Activated CD4-positive, alpha-beta T cell treated with anti-CD3 and anti-CD28 coated beads, Interleukin-2, amount 10 ng/mL, durations not matched to agents 24 days and 14 days (primary cell): Measurements from ENCODE around the gene CMKLR1. TPM values are rescaled to one million over a fixed set of nuclear protein-coding genes. Genes with fewer than 3 reads are reported as not detected.

Source experiments
- DNase-seq: peaks from one replicate; pipeline ENCODE4 v3.0.0; 2022
- H3K27ac Mint-ChIP-seq: one replicate; pipeline ENCODE4 v1.8.0; 2022; ENCODE audit warnings: mild to moderate bottlenecking, mixed read lengths
- H3K27me3 Mint-ChIP-seq: one replicate; pipeline ENCODE4 v1.8.0; 2022; ENCODE audit warnings: mixed read lengths
- H3K36me3 Mint-ChIP-seq: one replicate; pipeline ENCODE4 v1.8.0; 2022; ENCODE audit warnings: low read depth, mild to moderate bottlenecking, mixed read lengths
- H3K4me1 Mint-ChIP-seq: one replicate; pipeline ENCODE4 v1.8.0; 2021; ENCODE audit warnings: mixed read lengths
- H3K4me3 Mint-ChIP-seq: one replicate; pipeline ENCODE4 v1.8.0; 2022; ENCODE audit warnings: mild to moderate bottlenecking, moderate library complexity, mixed read lengths
- H3K9me3 Mint-ChIP-seq: one replicate; pipeline ENCODE4 v1.8.0; 2021; ENCODE audit warnings: mixed read lengths
- intact Hi-C: fragments of 100-400 bp; cut with micrococcal nuclease; formaldehyde crosslinking; loops from one replicate; pipeline ENCODE4 v1.15.1; 2023
- total RNA-seq: library from RNA; stranded (reverse); gene quantifications from 2 replicates; pipeline ENCODE4 v1.2.3, GENCODE V29; 2022

The CMKLR1 gene
- total RNA-seq, 1 donor from 2014 or later = not detected

GRCh38 chr12:108254030-108254429 lies 85.1 kb downstream of the CMKLR1 start:
- H3K27ac Mint-ChIP-seq = no peak overlapping the region

GRCh38 chr12:108253540-108253939 lies 85.6 kb downstream of the CMKLR1 start:
- intact Hi-C loops = no loop called here
- no peak for DNase-seq
- Mint-ChIP-seq H3K4me3 (no peak overlapping the region), H3K27me3 (peaks cover 5% of the 10 kb centered on the region), H3K9me3 (no peaks in the 10 kb centered on the region), H3K27ac (no peak overlapping the region), H3K36me3 (no peaks in the 10 kb centered on the region), H3K4me1 (no peaks in the 10 kb centered on the region)

More at GRCh38 chr12:108254030-108254429, 85.1 kb downstream of the CMKLR1 start:
- Mint-ChIP-seq H3K4me1 (no peaks in the 10 kb centered on the region), H3K36me3 (no peaks in the 10 kb centered on the region), H3K4me3 (no peak overlapping the region), H3K9me3 (no peaks in the 10 kb centered on the region), H3K27me3 (peaks cover 5% of the 10 kb centered on the region)
- intact Hi-C loops = no loop called here
- DNase-seq = no peak

GRCh38 chr12:108252523-108252922 lies 86.6 kb downstream of the CMKLR1 start:
- peaks cover 5% of the 10 kb centered on the region for H3K27me3 Mint-ChIP-seq
- DNase-seq = no peak
- intact Hi-C loops = no loop called here
- H3K4me3 Mint-ChIP-seq = no peak overlapping the region
- no peaks in the 10 kb centered on the region for H3K4me1 Mint-ChIP-seq
- H3K27ac Mint-ChIP-seq = no peak overlapping the region
- no peaks in the 10 kb centered on the region for H3K36me3 Mint-ChIP-seq
- H3K9me3 Mint-ChIP-seq = no peaks in the 10 kb centered on the region

GRCh38 chr12:108248011-108248410 lies 91.1 kb downstream of the CMKLR1 start:
- Mint-ChIP-seq H3K27me3 (no peaks in the 10 kb centered on the region), H3K4me1 (no peaks in the 10 kb centered on the region), H3K9me3 (no peaks in the 10 kb centered on the region), H3K4me3 (no peak overlapping the region), H3K27ac (no peak overlapping the region), H3K36me3 (no peaks in the 10 kb centered on the region)
- intact Hi-C loops = no loop called here
- DNase-seq = no peak

GRCh38 chr12:108247130-108247529 lies 92.0 kb downstream of the CMKLR1 start:
- Mint-ChIP-seq H3K36me3 (no peaks in the 10 kb centered on the region), H3K4me1 (no peaks in the 10 kb centered on the region), H3K9me3 (no peaks in the 10 kb centered on the region), H3K27ac (no peak overlapping the region), H3K4me3 (no peak overlapping the region), H3K27me3 (no peaks in the 10 kb centered on the region)
- DNase-seq = no peak
- intact Hi-C loops = no loop called here

- H3K27me3 Mint-ChIP-seq = no peaks in the 10 kb centered on the region
- H3K4me1 Mint-ChIP-seq = no peaks in the 10 kb centered on the region
- H3K27ac Mint-ChIP-seq = no peak overlapping the region
- DNase-seq = no peak
- H3K9me3 Mint-ChIP-seq = no peaks in the 10 kb centered on the region
- H3K4me3 Mint-ChIP-seq = no peak overlapping the region
- no peaks in the 10 kb centered on the region for H3K36me3 Mint-ChIP-seq
- intact Hi-C loops = no loop called here
These were observed 97.0 kb downstream of the CMKLR1 start for GRCh38 chr12:108241986-108242703.

GRCh38 chr12:108240928-108241327 lies 98.2 kb downstream of the CMKLR1 start:
- Mint-ChIP-seq H3K27me3 (no peaks in the 10 kb centered on the region), H3K27ac (no peak overlapping the region), H3K36me3 (no peaks in the 10 kb centered on the region), H3K4me3 (no peak overlapping the region), H3K9me3 (no peaks in the 10 kb centered on the region), H3K4me1 (no peaks in the 10 kb centered on the region)
- no peak for DNase-seq
- intact Hi-C loops = no loop called here

GRCh38 chr12:108240027-108240785 lies 98.9 kb downstream of the CMKLR1 start:
- intact Hi-C loops = no loop called here
- H3K4me1 Mint-ChIP-seq = no peaks in the 10 kb centered on the region
- no peak for DNase-seq
- H3K27me3 Mint-ChIP-seq = no peaks in the 10 kb centered on the region
- H3K36me3 Mint-ChIP-seq = no peaks in the 10 kb centered on the region
- no peaks in the 10 kb centered on the region for H3K9me3 Mint-ChIP-seq
- H3K27ac Mint-ChIP-seq = no peak overlapping the region
- no peak overlapping the region for H3K4me3 Mint-ChIP-seq

GRCh38 chr12:108239378-108239777 lies 99.7 kb downstream of the CMKLR1 start:
- Mint-ChIP-seq H3K36me3 (no peaks in the 10 kb centered on the region), H3K27ac (no peak overlapping the region), H3K9me3 (no peaks in the 10 kb centered on the region), H3K4me1 (no peaks in the 10 kb centered on the region), H3K4me3 (no peak overlapping the region), H3K27me3 (no peaks in the 10 kb centered on the region)
- no peak for DNase-seq
- intact Hi-C loops = no loop called here

GRCh38 chr12:108238474-108238873 lies 100.6 kb downstream of the CMKLR1 start:
- DNase-seq = no peak
- Mint-ChIP-seq H3K27me3 (no peaks in the 10 kb centered on the region), H3K4me1 (no peaks in the 10 kb centered on the region), H3K4me3 (no peak overlapping the region), H3K36me3 (no peaks in the 10 kb centered on the region), H3K27ac (no peak overlapping the region), H3K9me3 (no peaks in the 10 kb centered on the region)
- intact Hi-C loops = no loop called here

Other genes with a start within 250 kb of the CMKLR1 start
- not detected in 2 replicates for gene WSCD2, start 210.0 kb downstream of the CMKLR1 start, total RNA-seq
- gene FICD, start 176.0 kb upstream of the CMKLR1 start, total RNA-seq = 5.9 and 6.6 TPM in 2 replicates
- 89.1 and 90.5 TPM in 2 replicates for gene SART3, start 221.9 kb upstream of the CMKLR1 start, total RNA-seq
- 61.5 and 66.1 TPM in 2 replicates for gene ISCU, start 223.3 kb upstream of the CMKLR1 start, total RNA-seq